Epithelial cell of esophagus (primary cell): Measurements from ENCODE around the gene DOK7.
A peak's percentile ranks its signal among the peaks of the same experiment; 100 is the strongest.

Experiments
- DNase-seq: peaks from one replicate; pipeline ENCODE4 v3.0.0; 2010; ENCODE audit warnings: low read depth
- H3K4me3 ChIP-seq: 2 replicates; pipeline ENCODE4 v1.5.1; 2011; ENCODE audit warnings: mild to moderate bottlenecking, low read length, control low read depth
- CTCF ChIP-seq: IDR thresholded peaks from 2 replicates; pipeline ENCODE4 v1.5.1; 2011; ENCODE audit warnings: low read depth, mild to moderate bottlenecking, low read length, control low read depth, inconsistent platforms; ENCODE audit not compliant: insufficient read depth; ENCODE audit errors: missing control alignments

Gene DOK7

GRCh38 chr4:3417448-3417847 lies 45.7 kb upstream of the DOK7 start:
- H3K4me3 ChIP-seq: no peak overlapping the region
- TF ChIP-seq CTCF: no peak
- no peak for DNase-seq

GRCh38 chr4:3418029-3418762 lies 44.9 kb upstream of the DOK7 start:
- H3K4me3 ChIP-seq: no peak overlapping the region
- peak; percentile 29 for TF ChIP-seq CTCF
- DNase-seq: peak; percentile 40

GRCh38 chr4:3419836-3420605 lies 43.1 kb upstream of the DOK7 start:
- TF ChIP-seq CTCF: no peak
- H3K4me3 ChIP-seq: no peak overlapping the region
- no peak for DNase-seq

GRCh38 chr4:3420606-3420955 lies 42.5 kb upstream of the DOK7 start:
- no peak for TF ChIP-seq CTCF
- DNase-seq: no peak
- no peak overlapping the region for H3K4me3 ChIP-seq

- DNase-seq: no peak
- H3K4me3 ChIP-seq: no peak overlapping the region
- no peak for TF ChIP-seq CTCF
Measured at GRCh38 chr4:3420956-3421355, 42.1 kb upstream of the DOK7 start.

- no peak for TF ChIP-seq CTCF
- DNase-seq: no peak
- no peak overlapping the region for H3K4me3 ChIP-seq
Measured at GRCh38 chr4:3421470-3421869, 41.6 kb upstream of the DOK7 start.
